HepG2 (cell line): ENCODE data around the gene DPAGT1.

Experiments
- FOXK2 ChIP-seq: fragments of 450-650 bp; IDR thresholded peaks from 2 replicates; pipeline ENCODE4 v1.6.1; 2016
- MXD4 ChIP-seq: IDR thresholded peaks from 2 replicates; pipeline ENCODE4 v1.6.1; 2016; ENCODE audit warnings: mild to moderate bottlenecking, missing biosample characterization, missing genetic modification reagents
- RAD51 ChIP-seq: fragments of 450-650 bp; IDR thresholded peaks from 2 replicates; pipeline ENCODE4 v1.6.1; 2016; ENCODE audit warnings: borderline replicate concordance
- TF ChIP-seq, protein P1 (sequence below): sonication (generic); formaldehyde crosslinking; IDR thresholded peaks from 2 replicates; pipeline ENCODE4 v1.4.0; 2020; ENCODE audit warnings: missing genetic modification reagents, borderline replicate concordance
- TF ChIP-seq, protein P2 (sequence below): sonication (generic); formaldehyde crosslinking; IDR thresholded peaks from 2 replicates; pipeline ENCODE4 v1.5.0; 2020; ENCODE audit warnings: mild to moderate bottlenecking, missing genetic modification reagents, moderate library complexity

DNA sequence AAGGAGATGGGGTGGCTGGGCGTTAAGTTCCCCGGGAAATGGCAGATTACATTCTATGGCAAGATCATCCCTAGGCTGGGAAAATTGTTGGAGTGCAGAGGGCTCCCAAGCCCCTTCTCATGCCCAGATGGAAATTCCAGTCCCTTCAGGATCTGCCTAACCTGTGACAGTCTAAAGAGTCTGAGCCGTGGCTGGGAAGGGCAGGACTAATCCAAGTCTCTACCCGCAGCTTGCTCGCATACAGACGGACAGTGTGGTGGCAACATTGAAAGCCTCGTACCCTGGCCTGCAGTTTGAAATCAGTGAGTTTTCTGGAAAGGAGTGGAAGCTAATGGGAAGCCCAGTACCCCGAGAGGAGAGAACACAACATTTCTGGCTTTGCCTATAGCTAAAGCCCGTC, 13.2 kb downstream of the DPAGT1 start:
- no peak for TF ChIP-seq MXD4
- no peak for TF ChIP-seq FOXK2
- TF ChIP-seq RAD51 = no peak
- TF ChIP-seq, protein P1, sequence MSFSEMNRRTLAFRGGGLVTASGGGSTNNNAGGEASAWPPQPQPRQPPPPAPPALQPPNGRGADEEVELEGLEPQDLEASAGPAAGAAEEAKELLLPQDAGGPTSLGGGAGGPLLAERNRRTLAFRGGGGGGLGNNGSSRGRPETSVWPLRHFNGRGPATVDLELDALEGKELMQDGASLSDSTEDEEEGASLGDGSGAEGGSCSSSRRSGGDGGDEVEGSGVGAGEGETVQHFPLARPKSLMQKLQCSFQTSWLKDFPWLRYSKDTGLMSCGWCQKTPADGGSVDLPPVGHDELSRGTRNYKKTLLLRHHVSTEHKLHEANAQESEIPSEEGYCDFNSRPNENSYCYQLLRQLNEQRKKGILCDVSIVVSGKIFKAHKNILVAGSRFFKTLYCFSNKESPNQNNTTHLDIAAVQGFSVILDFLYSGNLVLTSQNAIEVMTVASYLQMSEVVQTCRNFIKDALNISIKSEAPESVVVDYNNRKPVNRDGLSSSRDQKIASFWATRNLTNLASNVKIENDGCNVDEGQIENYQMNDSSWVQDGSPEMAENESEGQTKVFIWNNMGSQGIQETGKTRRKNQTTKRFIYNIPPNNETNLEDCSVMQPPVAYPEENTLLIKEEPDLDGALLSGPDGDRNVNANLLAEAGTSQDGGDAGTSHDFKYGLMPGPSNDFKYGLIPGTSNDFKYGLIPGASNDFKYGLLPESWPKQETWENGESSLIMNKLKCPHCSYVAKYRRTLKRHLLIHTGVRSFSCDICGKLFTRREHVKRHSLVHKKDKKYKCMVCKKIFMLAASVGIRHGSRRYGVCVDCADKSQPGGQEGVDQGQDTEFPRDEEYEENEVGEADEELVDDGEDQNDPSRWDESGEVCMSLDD (CRISPR knock-in tag) = no peak
- TF ChIP-seq, protein P2, sequence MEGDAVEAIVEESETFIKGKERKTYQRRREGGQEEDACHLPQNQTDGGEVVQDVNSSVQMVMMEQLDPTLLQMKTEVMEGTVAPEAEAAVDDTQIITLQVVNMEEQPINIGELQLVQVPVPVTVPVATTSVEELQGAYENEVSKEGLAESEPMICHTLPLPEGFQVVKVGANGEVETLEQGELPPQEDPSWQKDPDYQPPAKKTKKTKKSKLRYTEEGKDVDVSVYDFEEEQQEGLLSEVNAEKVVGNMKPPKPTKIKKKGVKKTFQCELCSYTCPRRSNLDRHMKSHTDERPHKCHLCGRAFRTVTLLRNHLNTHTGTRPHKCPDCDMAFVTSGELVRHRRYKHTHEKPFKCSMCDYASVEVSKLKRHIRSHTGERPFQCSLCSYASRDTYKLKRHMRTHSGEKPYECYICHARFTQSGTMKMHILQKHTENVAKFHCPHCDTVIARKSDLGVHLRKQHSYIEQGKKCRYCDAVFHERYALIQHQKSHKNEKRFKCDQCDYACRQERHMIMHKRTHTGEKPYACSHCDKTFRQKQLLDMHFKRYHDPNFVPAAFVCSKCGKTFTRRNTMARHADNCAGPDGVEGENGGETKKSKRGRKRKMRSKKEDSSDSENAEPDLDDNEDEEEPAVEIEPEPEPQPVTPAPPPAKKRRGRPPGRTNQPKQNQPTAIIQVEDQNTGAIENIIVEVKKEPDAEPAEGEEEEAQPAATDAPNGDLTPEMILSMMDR (CRISPR knock-in tag) = no peak
